RWPE1 (cell line): Measurements from ENCODE around the gene SRBD1.

Experiments used
- CTCF ChIA-PET: fragments of 350-600 bp; sonication (Branson Sonifier 250); formaldehyde crosslinking; extraction: SDS; loops from one replicate; lab custom pipeline; 2021; lab: Yijun Ruan, JAX
- POLR2A ChIA-PET: fragments of 400-600 bp; formaldehyde crosslinking; extraction: SDS; loops from one replicate; lab custom pipeline; 2020; ENCODE audit warnings: antibody characterized with exemption; ENCODE audit not compliant: low non-redundant PET; lab: Yijun Ruan, JAX
- DNase-seq: peaks from one replicate; pipeline ENCODE4 v3.0.0; 2012; ENCODE audit warnings: low spot score
- H3K27ac ChIP-seq: fragments of 450-650 bp; 2 replicates; pipeline ENCODE4 v1.5.1; 2017
- CTCF ChIP-seq: fragments of 450-650 bp; conservative IDR thresholded peaks from 2 replicates; pipeline ENCODE4 v1.5.1; 2017; ENCODE audit warnings: low read depth, mild to moderate bottlenecking

The SRBD1 gene

GRCh38 chr2:45551862-45552261, 59.2 kb downstream of the SRBD1 start:
- DNase-seq, result no peak
- TF ChIP-seq CTCF, result no peak
- POLR2A ChIA-PET, result no interaction called here
- CTCF ChIA-PET, result no interaction called here
- H3K27ac ChIP-seq, result no peak overlapping the region

GRCh38 chr2:45545943-45546342, 65.1 kb downstream of the SRBD1 start:
- CTCF ChIA-PET, result no interaction called here
- H3K27ac ChIP-seq, result no peak overlapping the region
- TF ChIP-seq CTCF, result no peak
- DNase-seq, result no peak
- POLR2A ChIA-PET, result no interaction called here

GRCh38 chr2:45543257-45543656, 67.8 kb downstream of the SRBD1 start:
- ChIA-PET CTCF (no interaction called here), POLR2A (no interaction called here)
- no peak for TF ChIP-seq CTCF
- DNase-seq, result no peak
- H3K27ac ChIP-seq, result no peak overlapping the region

- no peak for TF ChIP-seq CTCF
- ChIA-PET POLR2A (no interaction called here), CTCF (no interaction called here)
- DNase-seq, result no peak
- H3K27ac ChIP-seq, result no peak overlapping the region
Measured at GRCh38 chr2:45542013-45542412, 69.1 kb downstream of the SRBD1 start.

GRCh38 chr2:45541450-45541849, 69.6 kb downstream of the SRBD1 start:
- POLR2A ChIA-PET, result no interaction called here
- H3K27ac ChIP-seq, result no peak overlapping the region
- no peak for TF ChIP-seq CTCF
- CTCF ChIA-PET, result no interaction called here
- no peak for DNase-seq

- CTCF ChIA-PET, result no interaction called here
- POLR2A ChIA-PET, result no interaction called here
- no peak for DNase-seq
- no peak for TF ChIP-seq CTCF
- no peak overlapping the region for H3K27ac ChIP-seq
Measured at GRCh38 chr2:45540942-45541341, 70.1 kb downstream of the SRBD1 start.

GRCh38 chr2:45533771-45534170, 77.3 kb downstream of the SRBD1 start:
- TF ChIP-seq CTCF, result no peak
- ChIA-PET CTCF (no interaction called here), POLR2A (no interaction called here)
- DNase-seq, result no peak
- no peak overlapping the region for H3K27ac ChIP-seq
